ENCODE measurements around the gene PI4KA.

The PI4KA gene

DNA sequence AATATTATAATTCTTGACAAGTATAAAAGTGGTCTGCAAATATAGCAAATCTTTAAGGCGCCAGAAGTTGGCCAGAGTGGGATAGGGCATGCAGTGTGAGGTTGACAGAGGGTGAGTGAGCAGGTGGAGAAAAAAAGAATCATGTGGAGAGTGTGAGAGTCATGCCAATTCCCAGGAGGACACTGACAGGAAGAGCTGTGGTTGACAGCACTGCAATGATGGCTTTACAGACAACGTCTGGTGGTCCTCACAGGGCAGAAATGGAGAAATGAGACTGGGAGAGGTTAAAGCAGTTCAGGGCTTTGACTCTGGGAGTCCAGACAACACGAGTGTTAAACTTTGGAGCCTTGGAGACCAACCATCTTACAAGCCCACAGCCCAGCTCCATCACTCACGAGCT lies 49.8 kb downstream of the PI4KA start:
- no peak for TF ChIP-seq RAD21 (IDR thresholded peaks at IDR 0.05; ENCODE audit: low read depth)
- no peak for TF ChIP-seq NFIC (IDR thresholded peaks at IDR 0.05)
- no peak for TF ChIP-seq EGR1 (IDR thresholded peaks at IDR 0.05)
- TF ChIP-seq, protein P1, sequence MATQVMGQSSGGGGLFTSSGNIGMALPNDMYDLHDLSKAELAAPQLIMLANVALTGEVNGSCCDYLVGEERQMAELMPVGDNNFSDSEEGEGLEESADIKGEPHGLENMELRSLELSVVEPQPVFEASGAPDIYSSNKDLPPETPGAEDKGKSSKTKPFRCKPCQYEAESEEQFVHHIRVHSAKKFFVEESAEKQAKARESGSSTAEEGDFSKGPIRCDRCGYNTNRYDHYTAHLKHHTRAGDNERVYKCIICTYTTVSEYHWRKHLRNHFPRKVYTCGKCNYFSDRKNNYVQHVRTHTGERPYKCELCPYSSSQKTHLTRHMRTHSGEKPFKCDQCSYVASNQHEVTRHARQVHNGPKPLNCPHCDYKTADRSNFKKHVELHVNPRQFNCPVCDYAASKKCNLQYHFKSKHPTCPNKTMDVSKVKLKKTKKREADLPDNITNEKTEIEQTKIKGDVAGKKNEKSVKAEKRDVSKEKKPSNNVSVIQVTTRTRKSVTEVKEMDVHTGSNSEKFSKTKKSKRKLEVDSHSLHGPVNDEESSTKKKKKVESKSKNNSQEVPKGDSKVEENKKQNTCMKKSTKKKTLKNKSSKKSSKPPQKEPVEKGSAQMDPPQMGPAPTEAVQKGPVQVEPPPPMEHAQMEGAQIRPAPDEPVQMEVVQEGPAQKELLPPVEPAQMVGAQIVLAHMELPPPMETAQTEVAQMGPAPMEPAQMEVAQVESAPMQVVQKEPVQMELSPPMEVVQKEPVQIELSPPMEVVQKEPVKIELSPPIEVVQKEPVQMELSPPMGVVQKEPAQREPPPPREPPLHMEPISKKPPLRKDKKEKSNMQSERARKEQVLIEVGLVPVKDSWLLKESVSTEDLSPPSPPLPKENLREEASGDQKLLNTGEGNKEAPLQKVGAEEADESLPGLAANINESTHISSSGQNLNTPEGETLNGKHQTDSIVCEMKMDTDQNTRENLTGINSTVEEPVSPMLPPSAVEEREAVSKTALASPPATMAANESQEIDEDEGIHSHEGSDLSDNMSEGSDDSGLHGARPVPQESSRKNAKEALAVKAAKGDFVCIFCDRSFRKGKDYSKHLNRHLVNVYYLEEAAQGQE (IDR thresholded peaks at IDR 0.05; ENCODE audit: low read depth) = no peak
- TF ChIP-seq TAF1 (IDR thresholded peaks at IDR 0.05; ENCODE audit: low read depth) = no peak
- TF ChIP-seq TCF12 (IDR thresholded peaks at IDR 0.05; ENCODE audit: low read depth) = no peak
- TF ChIP-seq TEAD4 (IDR thresholded peaks at IDR 0.05) = no peak
- TF ChIP-seq EP300 (IDR thresholded peaks at IDR 0.05; ENCODE audit: borderline replicate concordance) = no peak
- no peak for TF ChIP-seq YY1 (IDR thresholded peaks at IDR 0.05; ENCODE audit: low read depth)
- TF ChIP-seq FOXM1 (IDR thresholded peaks at IDR 0.05; ENCODE audit: borderline replicate concordance, low read depth) = no peak
- no peak for TF ChIP-seq ZBTB7A (IDR thresholded peaks at IDR 0.05; ENCODE audit: low read depth)
- no peak for TF ChIP-seq CREB1 (IDR thresholded peaks at IDR 0.05; ENCODE audit: low read depth)
- TF ChIP-seq, protein P2, sequence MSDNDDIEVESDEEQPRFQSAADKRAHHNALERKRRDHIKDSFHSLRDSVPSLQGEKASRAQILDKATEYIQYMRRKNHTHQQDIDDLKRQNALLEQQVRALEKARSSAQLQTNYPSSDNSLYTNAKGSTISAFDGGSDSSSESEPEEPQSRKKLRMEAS (IDR thresholded peaks at IDR 0.05) = no peak
- TF ChIP-seq, protein P3, sequence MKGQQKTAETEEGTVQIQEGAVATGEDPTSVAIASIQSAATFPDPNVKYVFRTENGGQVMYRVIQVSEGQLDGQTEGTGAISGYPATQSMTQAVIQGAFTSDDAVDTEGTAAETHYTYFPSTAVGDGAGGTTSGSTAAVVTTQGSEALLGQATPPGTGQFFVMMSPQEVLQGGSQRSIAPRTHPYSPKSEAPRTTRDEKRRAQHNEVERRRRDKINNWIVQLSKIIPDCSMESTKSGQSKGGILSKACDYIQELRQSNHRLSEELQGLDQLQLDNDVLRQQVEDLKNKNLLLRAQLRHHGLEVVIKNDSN (IDR thresholded peaks at IDR 0.05) = no peak
- TF ChIP-seq CEBPB (IDR thresholded peaks at IDR 0.05) = no peak

DNA sequence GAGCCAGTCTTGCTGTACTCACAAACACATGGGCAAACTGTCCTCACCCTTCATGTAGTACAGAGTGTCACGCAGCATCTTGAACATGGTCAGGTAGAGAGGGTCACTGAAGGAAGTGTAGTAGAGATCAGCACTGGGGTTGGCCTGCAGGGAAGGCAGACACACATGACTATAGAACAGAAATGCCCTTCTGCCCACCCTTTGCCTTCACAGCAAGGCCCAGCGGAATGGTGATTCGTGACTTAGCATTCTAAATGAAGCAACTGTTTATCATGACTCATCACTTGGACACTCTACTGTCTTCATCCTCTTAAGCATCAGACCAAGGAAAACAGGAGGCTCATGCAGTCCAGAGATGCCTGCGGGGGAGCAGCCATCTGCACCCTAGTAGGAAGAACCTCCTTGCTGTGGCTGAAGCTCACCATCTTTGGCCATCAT lies 51.3 kb downstream of the PI4KA start:
- TF ChIP-seq TCF12 (IDR thresholded peaks at IDR 0.05; ENCODE audit: low read depth) = no peak
- TF ChIP-seq FOXM1 (IDR thresholded peaks at IDR 0.05; ENCODE audit: borderline replicate concordance, low read depth) = no peak
- no peak for TF ChIP-seq YY1 (IDR thresholded peaks at IDR 0.05; ENCODE audit: low read depth)
- no peak for TF ChIP-seq ZBTB7A (IDR thresholded peaks at IDR 0.05; ENCODE audit: low read depth)
- no peak for TF ChIP-seq CEBPB (IDR thresholded peaks at IDR 0.05)
- TF ChIP-seq RAD21 (IDR thresholded peaks at IDR 0.05; ENCODE audit: low read depth) = no peak
- no peak for TF ChIP-seq EGR1 (IDR thresholded peaks at IDR 0.05)
- TF ChIP-seq CREB1 (IDR thresholded peaks at IDR 0.05; ENCODE audit: low read depth) = no peak
- TF ChIP-seq, protein P3 (IDR thresholded peaks at IDR 0.05) = no peak
- TF ChIP-seq NFIC (IDR thresholded peaks at IDR 0.05) = no peak
- TF ChIP-seq TEAD4 (IDR thresholded peaks at IDR 0.05) = no peak
- no peak for TF ChIP-seq EP300 (IDR thresholded peaks at IDR 0.05; ENCODE audit: borderline replicate concordance)
- TF ChIP-seq TAF1 (IDR thresholded peaks at IDR 0.05; ENCODE audit: low read depth) = no peak
- TF ChIP-seq, protein P2 (IDR thresholded peaks at IDR 0.05) = no peak
- TF ChIP-seq, protein P1 (IDR thresholded peaks at IDR 0.05; ENCODE audit: low read depth) = no peak

DNA sequence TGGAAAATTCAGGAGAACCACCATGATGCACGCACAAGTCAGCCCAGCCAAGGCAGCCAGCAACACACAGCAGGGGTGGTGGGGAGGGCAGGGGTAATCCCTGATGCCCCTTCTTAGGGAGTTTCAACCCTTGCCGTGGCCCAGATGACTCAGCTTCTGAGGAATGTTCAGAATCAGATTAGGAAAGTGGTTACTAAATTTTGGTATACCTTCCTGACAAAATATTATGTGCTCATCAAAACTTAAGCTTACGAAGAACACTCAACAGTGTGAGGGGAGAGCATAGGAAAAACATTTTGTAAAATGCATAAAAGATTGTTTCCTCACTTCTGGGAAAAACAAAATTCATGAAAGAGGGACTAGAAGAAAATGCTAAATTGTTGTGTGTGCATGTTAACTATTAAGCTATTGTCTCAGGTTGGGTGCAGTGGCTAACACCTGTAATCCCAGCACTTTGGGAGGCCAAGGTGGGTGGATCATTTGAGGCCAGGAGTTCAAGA lies 52.6 kb downstream of the PI4KA start:
- no peak for TF ChIP-seq EP300 (IDR thresholded peaks at IDR 0.05; ENCODE audit: borderline replicate concordance)

DNA sequence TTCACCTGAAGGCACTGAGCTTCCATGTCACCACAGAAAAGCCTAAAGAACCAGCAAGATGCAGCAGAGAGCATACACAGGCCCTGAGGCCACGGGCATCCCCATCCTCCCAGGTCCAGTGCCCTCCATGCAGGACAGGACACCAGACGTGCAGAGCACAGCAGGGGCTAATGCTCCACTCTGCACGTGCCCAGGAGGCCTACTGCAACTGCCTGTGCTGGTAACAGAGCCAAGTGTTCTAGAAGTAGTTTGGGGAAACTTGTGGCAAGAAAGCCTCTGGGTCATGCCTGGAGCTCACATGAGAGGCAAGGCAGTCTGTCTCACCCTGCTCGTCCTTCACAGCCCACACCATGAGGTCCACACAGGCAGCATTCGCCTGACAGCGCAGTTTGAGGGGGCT lies 54.0 kb downstream of the PI4KA start:
- TF ChIP-seq TCF12 (IDR thresholded peaks at IDR 0.05; ENCODE audit: low read depth) (no peak), YY1 (IDR thresholded peaks at IDR 0.05; ENCODE audit: low read depth) (no peak), ZBTB7A (IDR thresholded peaks at IDR 0.05; ENCODE audit: low read depth) (no peak), EP300 (IDR thresholded peaks at IDR 0.05; ENCODE audit: borderline replicate concordance) (no peak)
- TF ChIP-seq, protein P2 (IDR thresholded peaks at IDR 0.05) = no peak

DNA sequence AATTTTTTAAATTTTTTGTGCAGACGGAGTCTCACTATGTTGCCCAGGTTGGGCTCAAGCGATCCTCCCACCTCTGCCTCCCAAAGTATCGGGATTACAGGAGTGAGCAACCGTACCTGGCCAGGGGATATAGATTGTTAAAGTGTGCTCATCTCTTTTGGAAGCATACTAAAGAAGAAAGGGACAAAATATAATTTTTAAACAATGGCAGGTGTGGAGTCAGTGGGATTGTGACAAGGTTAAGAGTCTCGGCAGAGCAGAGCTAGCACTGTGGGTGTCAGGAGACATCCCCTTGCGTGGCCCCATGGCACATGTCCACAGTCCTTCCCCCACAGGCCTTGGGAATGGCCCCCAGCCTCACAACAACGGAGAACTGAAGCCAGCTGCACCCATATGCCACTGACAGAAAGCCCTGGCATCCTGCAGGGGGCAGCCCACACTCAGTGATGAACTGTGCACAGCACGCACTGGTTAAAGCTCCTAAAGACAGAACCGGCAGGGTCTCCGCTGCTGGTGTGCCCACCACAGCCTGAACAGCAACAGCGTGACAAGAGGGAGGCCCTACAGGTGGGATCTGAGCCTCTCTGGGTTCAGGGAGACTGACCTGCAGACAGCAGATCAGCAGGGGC lies 54.8 kb downstream of the PI4KA start:
- no peak for TF ChIP-seq CEBPB (IDR thresholded peaks at IDR 0.05)
- peak; percentile 70 for TF ChIP-seq RAD21 (IDR thresholded peaks at IDR 0.05; ENCODE audit: low read depth)

DNA sequence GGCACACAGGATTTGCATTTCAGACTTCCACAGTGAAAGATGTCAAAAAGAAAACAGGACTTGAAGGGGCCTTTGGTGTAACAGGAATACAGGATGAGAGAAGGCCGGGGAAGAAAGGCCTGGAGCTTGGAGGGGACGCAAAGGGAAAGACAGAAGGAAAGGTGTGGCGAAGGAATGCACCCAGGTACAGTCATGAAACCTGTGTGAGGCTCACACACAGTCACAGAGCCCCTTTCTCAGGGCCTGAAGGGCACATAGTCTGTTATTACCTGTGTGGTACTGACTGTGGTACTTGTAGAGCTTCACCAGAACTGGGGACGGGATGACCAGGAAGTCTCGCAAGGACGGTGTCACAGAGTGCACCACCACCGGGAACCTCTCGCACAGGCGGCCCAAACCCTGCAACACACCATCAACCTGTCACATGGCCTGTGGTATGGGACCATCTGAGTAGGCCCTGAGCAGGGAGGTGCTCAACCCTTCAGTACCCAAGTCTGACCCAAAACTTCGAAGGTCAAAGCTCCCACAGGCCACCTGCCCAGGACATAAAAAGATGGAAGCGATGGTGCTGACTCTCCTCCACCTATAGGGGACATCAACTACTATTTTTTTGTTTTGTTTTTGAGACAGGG lies 55.6 kb downstream of the PI4KA start:
- no peak for TF ChIP-seq TAF1 (IDR thresholded peaks at IDR 0.05; ENCODE audit: low read depth)
- TF ChIP-seq NFIC (IDR thresholded peaks at IDR 0.05) = no peak
- no peak for TF ChIP-seq CREB1 (IDR thresholded peaks at IDR 0.05; ENCODE audit: low read depth)
- no peak for TF ChIP-seq CEBPB (IDR thresholded peaks at IDR 0.05)
- TF ChIP-seq RAD21 (IDR thresholded peaks at IDR 0.05; ENCODE audit: low read depth) = no peak
- TF ChIP-seq, protein P2 (IDR thresholded peaks at IDR 0.05) = no peak
- TF ChIP-seq YY1 (IDR thresholded peaks at IDR 0.05; ENCODE audit: low read depth) = no peak
- no peak for TF ChIP-seq EGR1 (IDR thresholded peaks at IDR 0.05)
- no peak for TF ChIP-seq TEAD4 (IDR thresholded peaks at IDR 0.05)
- TF ChIP-seq, protein P3 (IDR thresholded peaks at IDR 0.05) = no peak
- TF ChIP-seq, protein P1 (IDR thresholded peaks at IDR 0.05; ENCODE audit: low read depth) = no peak
- no peak for TF ChIP-seq ZBTB7A (IDR thresholded peaks at IDR 0.05; ENCODE audit: low read depth)
- no peak for TF ChIP-seq EP300 (IDR thresholded peaks at IDR 0.05; ENCODE audit: borderline replicate concordance)
- no peak for TF ChIP-seq FOXM1 (IDR thresholded peaks at IDR 0.05; ENCODE audit: borderline replicate concordance, low read depth)
- no peak for TF ChIP-seq TCF12 (IDR thresholded peaks at IDR 0.05; ENCODE audit: low read depth)
